Measurements from ENCODE around the gene EVL.

DNA sequence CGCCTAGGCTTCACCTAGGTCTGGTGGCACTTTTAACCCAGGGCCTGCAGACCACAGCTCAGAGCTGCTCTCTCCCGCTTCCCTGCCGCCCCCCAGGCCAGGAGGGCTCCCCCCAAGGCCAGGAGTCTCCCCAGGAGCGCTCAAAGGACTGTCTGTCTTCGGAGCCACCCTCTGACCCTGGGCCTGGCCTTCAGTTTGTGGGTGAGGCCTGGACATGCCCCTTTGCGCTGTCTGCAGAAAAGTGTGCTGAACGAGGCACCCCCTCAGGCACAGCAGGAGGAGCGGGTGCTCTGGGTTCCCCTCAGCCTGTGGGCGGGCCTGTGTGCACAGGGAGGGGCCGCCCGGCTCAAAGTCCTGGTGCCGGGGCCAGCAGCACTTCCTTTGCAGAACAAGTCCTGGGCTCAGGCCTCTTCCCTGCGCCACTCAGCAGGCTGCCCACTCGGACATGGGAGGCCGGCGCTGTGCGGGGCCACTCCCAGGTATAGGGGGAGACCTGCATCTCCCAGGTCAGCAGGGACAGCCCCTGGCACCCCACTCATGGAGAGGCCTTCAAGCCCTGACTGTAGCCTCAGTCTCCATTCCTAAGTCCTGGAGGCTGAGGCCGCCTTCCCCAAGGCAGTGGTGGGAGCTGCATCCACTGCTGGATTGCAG is 79.9 kb downstream of the EVL start:
- TF ChIP-seq, protein P1, sequence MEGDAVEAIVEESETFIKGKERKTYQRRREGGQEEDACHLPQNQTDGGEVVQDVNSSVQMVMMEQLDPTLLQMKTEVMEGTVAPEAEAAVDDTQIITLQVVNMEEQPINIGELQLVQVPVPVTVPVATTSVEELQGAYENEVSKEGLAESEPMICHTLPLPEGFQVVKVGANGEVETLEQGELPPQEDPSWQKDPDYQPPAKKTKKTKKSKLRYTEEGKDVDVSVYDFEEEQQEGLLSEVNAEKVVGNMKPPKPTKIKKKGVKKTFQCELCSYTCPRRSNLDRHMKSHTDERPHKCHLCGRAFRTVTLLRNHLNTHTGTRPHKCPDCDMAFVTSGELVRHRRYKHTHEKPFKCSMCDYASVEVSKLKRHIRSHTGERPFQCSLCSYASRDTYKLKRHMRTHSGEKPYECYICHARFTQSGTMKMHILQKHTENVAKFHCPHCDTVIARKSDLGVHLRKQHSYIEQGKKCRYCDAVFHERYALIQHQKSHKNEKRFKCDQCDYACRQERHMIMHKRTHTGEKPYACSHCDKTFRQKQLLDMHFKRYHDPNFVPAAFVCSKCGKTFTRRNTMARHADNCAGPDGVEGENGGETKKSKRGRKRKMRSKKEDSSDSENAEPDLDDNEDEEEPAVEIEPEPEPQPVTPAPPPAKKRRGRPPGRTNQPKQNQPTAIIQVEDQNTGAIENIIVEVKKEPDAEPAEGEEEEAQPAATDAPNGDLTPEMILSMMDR (conservative IDR thresholded peaks at IDR 0.05), result no peak
- no peak for TF ChIP-seq ZFX (IDR thresholded peaks at IDR 0.05)

All from C4-2B (cell line).